HEK293 (cell line): Measurements from ENCODE around the gene ALOX12B.

Experiments
- CTCF ChIA-PET: fragments of 350-600 bp; formaldehyde crosslinking; extraction: SDS; loops from one replicate; lab custom pipeline; 2021; ENCODE audit warnings: antibody characterized with exemption; lab: Yijun Ruan, JAX
- POLR2A ChIA-PET: fragments of 300-600 bp; formaldehyde crosslinking; extraction: SDS; loops from one replicate; lab custom pipeline; 2020; ENCODE audit warnings: antibody characterized with exemption, inconsistent platforms; lab: Yijun Ruan, JAX
- H3K27ac ChIP-seq: fragments of 200-500 bp; sonication (Bioruptor generic); 2 replicates; pipeline ENCODE4 v1.5.1; 2014; ENCODE audit warnings: low read depth, low read length, control low read depth, inconsistent platforms; ENCODE audit errors: extremely low read depth
- H3K36me3 ChIP-seq, 2 experiments: fragments of 200-500 bp in 1 of 2; sonication (Bioruptor generic) in 1 of 2; 1 replicate in 1 of 2; 2 replicates in 1 of 2; pipeline ENCODE4 v1.5.1; 2014 to 2017; ENCODE audit warnings: inconsistent platforms in 2 of 2, low read length in 2 of 2; ENCODE audit not compliant: control insufficient read depth in 2 of 2, insufficient read depth in 1 of 2
- H3K4me1 ChIP-seq: fragments of 200-500 bp; sonication (Bioruptor generic); 2 replicates; pipeline ENCODE4 v1.5.1; 2014; ENCODE audit warnings: mild to moderate bottlenecking, low read length, inconsistent platforms; ENCODE audit not compliant: control insufficient read depth, insufficient read depth
- H3K4me3 ChIP-seq: 2 replicates; pipeline ENCODE4 v1.5.1; 2011; ENCODE audit warnings: low read depth, mild to moderate bottlenecking, control low read depth, low read length, moderate library complexity
- H3K9me3 ChIP-seq: fragments of 200-500 bp; sonication (Bioruptor generic); 2 replicates; pipeline ENCODE4 v1.5.1; 2014; ENCODE audit warnings: low read depth, low read length, inconsistent platforms; ENCODE audit not compliant: control insufficient read depth, insufficient read depth
- GLIS2 ChIP-seq: fragments of 450-650 bp; formaldehyde crosslinking; IDR thresholded peaks from 2 replicates; pipeline ENCODE4 v1.5.1; 2016; ENCODE audit warnings: missing biosample characterization, missing genetic modification characterization
- MZF1 ChIP-seq: fragments of 450-650 bp; formaldehyde crosslinking; IDR thresholded peaks from 2 replicates; pipeline ENCODE4 v1.5.1; 2017; ENCODE audit warnings: missing biosample characterization, missing genetic modification characterization, borderline replicate concordance
- OSR2 ChIP-seq: fragments of 450-650 bp; formaldehyde crosslinking; IDR thresholded peaks from 2 replicates; pipeline ENCODE4 v1.5.1; 2016; ENCODE audit warnings: missing biosample characterization, missing genetic modification characterization
- SALL2 ChIP-seq: fragments of 450-650 bp; formaldehyde crosslinking; IDR thresholded peaks from 2 replicates; pipeline ENCODE4 v1.5.0; 2017; ENCODE audit warnings: missing biosample characterization, mild to moderate bottlenecking, missing genetic modification characterization, borderline replicate concordance
- ZBTB48 ChIP-seq: fragments of 450-650 bp; formaldehyde crosslinking; IDR thresholded peaks from 2 replicates; pipeline ENCODE4 v1.5.1; 2016; ENCODE audit warnings: missing biosample characterization, missing genetic modification characterization
- ZBTB7A ChIP-seq: fragments of 450-650 bp; formaldehyde crosslinking; IDR thresholded peaks from 2 replicates; pipeline ENCODE4 v1.5.1; 2016; ENCODE audit warnings: low read depth, missing biosample characterization, missing genetic modification characterization
- ZFHX2 ChIP-seq: fragments of 450-650 bp; formaldehyde crosslinking; conservative IDR thresholded peaks from 2 replicates; pipeline ENCODE4 v1.5.1; 2016; ENCODE audit warnings: missing biosample characterization, missing genetic modification characterization
- ZFP3 ChIP-seq: fragments of 450-650 bp; formaldehyde crosslinking; IDR thresholded peaks from 2 replicates; pipeline ENCODE4 v1.5.1; 2016; ENCODE audit warnings: low read depth, missing biosample characterization, missing genetic modification characterization
- ZFP37 ChIP-seq: fragments of 450-650 bp; formaldehyde crosslinking; IDR thresholded peaks from 2 replicates; pipeline ENCODE4 v1.5.1; 2016; ENCODE audit warnings: missing biosample characterization, missing genetic modification characterization
- ZNF302 ChIP-seq: fragments of 450-650 bp; formaldehyde crosslinking; IDR thresholded peaks from 2 replicates; pipeline ENCODE4 v1.5.1; 2016; ENCODE audit warnings: missing biosample characterization, missing genetic modification characterization, low read depth
- ZNF514 ChIP-seq: fragments of 450-650 bp; formaldehyde crosslinking; IDR thresholded peaks from 2 replicates; pipeline ENCODE4 v1.5.1; 2016; ENCODE audit warnings: missing biosample characterization, missing genetic modification characterization
- ZNF548 ChIP-seq: fragments of 450-650 bp; formaldehyde crosslinking; IDR thresholded peaks from 2 replicates; pipeline ENCODE4 v1.5.1; 2016; ENCODE audit warnings: missing biosample characterization, missing genetic modification characterization
- ZNF658 ChIP-seq: fragments of 450-650 bp; formaldehyde crosslinking; IDR thresholded peaks from 2 replicates; pipeline ENCODE4; 2016; ENCODE audit warnings: missing biosample characterization, missing genetic modification characterization
- TF ChIP-seq, protein P1 (sequence below): fragments of 450-650 bp; formaldehyde crosslinking; IDR thresholded peaks from 2 replicates; pipeline ENCODE4 v1.5.1; 2016; ENCODE audit warnings: missing biosample characterization, missing genetic modification characterization
- TF ChIP-seq, protein P2 (sequence below): fragments of 450-650 bp; formaldehyde crosslinking; IDR thresholded peaks from 2 replicates; pipeline ENCODE4 v1.5.1; 2016; ENCODE audit warnings: missing biosample characterization, missing genetic modification characterization
- TF ChIP-seq, protein P3 (sequence below): fragments of 450-650 bp; formaldehyde crosslinking; IDR thresholded peaks from 2 replicates; pipeline ENCODE4 v1.5.1; 2016; ENCODE audit warnings: missing biosample characterization, missing genetic modification characterization, borderline replicate concordance
- TF ChIP-seq, protein P4 (sequence below): fragments of 450-650 bp; formaldehyde crosslinking; IDR thresholded peaks from 2 replicates; pipeline ENCODE4 v1.5.1; 2017; ENCODE audit warnings: missing biosample characterization, mild to moderate bottlenecking, missing genetic modification characterization, moderate library complexity
- TF ChIP-seq, protein P5 (sequence below): fragments of 450-650 bp; formaldehyde crosslinking; IDR thresholded peaks from 2 replicates; pipeline ENCODE4 v1.5.1; 2016; ENCODE audit warnings: missing biosample characterization, missing genetic modification characterization

The ALOX12B gene

DNA sequence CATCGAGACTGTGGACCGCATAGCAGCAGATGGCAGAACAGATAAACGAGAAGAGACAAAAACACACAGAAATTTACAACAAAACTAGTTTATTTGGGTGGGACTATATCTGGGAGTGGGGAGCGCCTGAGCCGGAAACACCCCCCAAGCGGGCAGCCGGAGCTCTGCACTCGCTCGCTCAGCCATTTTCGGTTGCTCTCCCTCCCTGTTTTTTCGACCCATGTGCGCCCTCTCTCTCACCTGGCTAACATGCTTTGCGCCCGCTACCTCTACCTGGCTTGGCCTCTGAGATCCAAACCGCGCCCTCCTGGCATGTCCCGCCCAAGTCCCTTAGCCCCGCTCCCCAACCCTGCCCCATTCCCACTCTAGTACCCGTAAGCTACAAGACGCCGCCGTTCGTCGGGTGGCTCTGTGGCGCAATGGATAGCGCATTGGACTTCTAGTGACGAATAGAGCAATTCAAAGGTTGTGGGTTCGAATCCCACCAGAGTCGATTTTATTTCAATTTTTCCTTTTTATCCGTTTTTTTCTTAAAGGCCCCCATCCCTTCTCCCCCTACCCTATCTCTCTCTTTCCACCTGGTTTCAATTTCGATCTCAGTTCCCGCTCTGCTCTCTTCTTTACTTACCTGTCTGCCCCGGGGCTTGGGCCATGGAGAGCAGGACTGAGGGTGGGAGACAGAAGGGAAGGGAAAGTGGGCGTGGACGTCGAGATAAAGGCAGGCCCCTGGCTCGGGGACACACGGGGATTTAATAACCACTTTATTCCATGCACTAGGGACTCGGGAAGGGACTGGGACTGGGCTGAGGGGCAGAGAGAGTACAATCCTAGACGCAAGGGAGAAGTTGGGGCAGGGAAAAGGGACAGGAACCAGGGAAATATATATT lies 33.2 kb upstream of the ALOX12B start (continued):
- no peak for TF ChIP-seq ZNF548 (tag by site-specific recombination)
- no peak for TF ChIP-seq SALL2
- peak; percentile 90 for TF ChIP-seq MZF1 (tag by site-specific recombination)
- TF ChIP-seq ZFP37, result peak; percentile 35

DNA sequence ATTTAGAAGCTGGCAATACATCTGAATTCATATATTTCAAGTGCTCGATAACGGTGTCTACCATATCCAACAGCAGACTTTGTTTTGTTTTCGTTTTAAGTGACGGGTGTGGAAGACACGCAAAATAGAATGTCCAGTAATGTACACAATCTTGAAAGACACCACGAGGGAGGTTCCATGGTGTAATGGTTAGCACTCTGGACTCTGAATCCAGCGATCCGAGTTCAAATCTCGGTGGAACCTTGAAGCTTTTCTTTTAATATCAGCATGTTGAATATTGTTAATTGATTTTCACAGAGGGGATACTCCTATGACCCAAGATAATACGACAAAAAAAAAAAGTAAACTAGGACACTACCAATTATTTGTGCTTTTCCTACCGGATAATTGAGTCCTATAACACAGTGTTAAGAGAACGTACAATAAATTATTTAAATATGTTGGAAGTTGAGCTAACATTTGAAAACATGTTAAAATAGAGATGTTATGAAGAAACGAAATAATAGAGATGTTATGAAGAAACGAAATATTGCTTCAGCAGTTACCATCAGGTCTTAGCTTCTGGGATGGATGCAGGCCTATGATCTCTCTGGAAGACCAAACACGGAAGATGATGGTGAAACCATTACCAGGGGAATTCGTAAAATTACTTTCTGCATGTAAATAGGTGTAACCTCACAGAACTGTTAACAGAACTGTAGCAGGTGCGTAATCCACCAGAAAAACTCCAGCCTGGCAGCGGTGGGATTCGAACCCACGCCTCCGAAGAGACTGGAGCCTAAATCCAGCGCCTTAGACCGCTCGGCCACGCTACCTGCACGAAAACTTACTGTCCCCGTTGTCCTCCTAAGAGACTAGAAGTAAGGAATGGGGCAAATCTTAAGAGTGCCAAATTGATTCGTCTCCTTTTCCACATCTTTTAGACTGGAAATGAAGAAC lies 32.3 kb upstream of the ALOX12B start:
- H3K9me3 ChIP-seq, result no peaks in the 10 kb centered on the region
- H3K4me3 ChIP-seq, result peak overlapping the region; percentile 70
- ChIA-PET CTCF (interaction anchor here (0.5 to 3.5 kb wide), 55 partner anchors 10 to 662 kb away, joined by 3 to 81 read pairs (median 5); partner anchors contain the start of genes ALOX12B, AURKB and CTC1), POLR2A (interaction anchor here (0.6 to 3.5 kb wide), 19 partner anchors 9 to 790 kb away, joined by 3 to 32 read pairs (median 7); partner anchors contain the start of genes AURKB, BORCS6, CTC1 and PFAS)
- H3K4me1 ChIP-seq, result peaks cover 7% of the 10 kb centered on the region
- no peaks in the 10 kb centered on the region for H3K36me3 ChIP-seq
- H3K27ac ChIP-seq, result peak overlapping the region; percentile 35; the same call in 1 of the 2 replicates
- TF ChIP-seq, protein P1, sequence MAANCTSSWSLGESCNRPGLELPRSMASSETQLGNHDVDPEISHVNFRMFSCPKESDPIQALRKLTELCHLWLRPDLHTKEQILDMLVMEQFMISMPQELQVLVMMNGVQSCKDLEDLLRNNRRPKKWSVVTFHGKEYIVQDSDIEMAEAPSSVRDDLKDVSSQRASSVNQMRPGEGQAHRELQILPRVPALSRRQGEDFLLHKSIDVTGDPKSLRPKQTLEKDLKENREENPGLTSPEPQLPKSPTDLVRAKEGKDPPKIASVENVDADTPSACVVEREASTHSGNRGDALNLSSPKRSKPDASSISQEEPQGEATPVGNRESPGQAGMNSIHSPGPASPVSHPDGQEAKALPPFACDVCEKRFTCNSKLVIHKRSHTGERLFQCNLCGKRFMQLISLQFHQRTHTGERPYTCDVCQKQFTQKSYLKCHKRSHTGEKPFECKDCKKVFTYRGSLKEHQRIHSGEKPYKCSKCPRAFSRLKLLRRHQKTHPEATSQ (tag by site-specific recombination), result no peak
- TF ChIP-seq OSR2 (tag by site-specific recombination), result 0 out of 2 replicates have a peak, but pooled peaks have one; percentile 7
- no peak for TF ChIP-seq ZNF658 (tag by site-specific recombination)
- TF ChIP-seq ZFHX2 (tag by site-specific recombination), result no peak
- TF ChIP-seq, protein P2, sequence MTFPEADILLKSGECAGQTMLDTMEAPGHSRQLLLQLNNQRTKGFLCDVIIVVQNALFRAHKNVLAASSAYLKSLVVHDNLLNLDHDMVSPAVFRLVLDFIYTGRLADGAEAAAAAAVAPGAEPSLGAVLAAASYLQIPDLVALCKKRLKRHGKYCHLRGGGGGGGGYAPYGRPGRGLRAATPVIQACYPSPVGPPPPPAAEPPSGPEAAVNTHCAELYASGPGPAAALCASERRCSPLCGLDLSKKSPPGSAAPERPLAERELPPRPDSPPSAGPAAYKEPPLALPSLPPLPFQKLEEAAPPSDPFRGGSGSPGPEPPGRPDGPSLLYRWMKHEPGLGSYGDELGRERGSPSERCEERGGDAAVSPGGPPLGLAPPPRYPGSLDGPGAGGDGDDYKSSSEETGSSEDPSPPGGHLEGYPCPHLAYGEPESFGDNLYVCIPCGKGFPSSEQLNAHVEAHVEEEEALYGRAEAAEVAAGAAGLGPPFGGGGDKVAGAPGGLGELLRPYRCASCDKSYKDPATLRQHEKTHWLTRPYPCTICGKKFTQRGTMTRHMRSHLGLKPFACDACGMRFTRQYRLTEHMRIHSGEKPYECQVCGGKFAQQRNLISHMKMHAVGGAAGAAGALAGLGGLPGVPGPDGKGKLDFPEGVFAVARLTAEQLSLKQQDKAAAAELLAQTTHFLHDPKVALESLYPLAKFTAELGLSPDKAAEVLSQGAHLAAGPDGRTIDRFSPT (tag by site-specific recombination), result no peak
- TF ChIP-seq GLIS2 (tag by site-specific recombination), result no peak
- TF ChIP-seq, protein P3, sequence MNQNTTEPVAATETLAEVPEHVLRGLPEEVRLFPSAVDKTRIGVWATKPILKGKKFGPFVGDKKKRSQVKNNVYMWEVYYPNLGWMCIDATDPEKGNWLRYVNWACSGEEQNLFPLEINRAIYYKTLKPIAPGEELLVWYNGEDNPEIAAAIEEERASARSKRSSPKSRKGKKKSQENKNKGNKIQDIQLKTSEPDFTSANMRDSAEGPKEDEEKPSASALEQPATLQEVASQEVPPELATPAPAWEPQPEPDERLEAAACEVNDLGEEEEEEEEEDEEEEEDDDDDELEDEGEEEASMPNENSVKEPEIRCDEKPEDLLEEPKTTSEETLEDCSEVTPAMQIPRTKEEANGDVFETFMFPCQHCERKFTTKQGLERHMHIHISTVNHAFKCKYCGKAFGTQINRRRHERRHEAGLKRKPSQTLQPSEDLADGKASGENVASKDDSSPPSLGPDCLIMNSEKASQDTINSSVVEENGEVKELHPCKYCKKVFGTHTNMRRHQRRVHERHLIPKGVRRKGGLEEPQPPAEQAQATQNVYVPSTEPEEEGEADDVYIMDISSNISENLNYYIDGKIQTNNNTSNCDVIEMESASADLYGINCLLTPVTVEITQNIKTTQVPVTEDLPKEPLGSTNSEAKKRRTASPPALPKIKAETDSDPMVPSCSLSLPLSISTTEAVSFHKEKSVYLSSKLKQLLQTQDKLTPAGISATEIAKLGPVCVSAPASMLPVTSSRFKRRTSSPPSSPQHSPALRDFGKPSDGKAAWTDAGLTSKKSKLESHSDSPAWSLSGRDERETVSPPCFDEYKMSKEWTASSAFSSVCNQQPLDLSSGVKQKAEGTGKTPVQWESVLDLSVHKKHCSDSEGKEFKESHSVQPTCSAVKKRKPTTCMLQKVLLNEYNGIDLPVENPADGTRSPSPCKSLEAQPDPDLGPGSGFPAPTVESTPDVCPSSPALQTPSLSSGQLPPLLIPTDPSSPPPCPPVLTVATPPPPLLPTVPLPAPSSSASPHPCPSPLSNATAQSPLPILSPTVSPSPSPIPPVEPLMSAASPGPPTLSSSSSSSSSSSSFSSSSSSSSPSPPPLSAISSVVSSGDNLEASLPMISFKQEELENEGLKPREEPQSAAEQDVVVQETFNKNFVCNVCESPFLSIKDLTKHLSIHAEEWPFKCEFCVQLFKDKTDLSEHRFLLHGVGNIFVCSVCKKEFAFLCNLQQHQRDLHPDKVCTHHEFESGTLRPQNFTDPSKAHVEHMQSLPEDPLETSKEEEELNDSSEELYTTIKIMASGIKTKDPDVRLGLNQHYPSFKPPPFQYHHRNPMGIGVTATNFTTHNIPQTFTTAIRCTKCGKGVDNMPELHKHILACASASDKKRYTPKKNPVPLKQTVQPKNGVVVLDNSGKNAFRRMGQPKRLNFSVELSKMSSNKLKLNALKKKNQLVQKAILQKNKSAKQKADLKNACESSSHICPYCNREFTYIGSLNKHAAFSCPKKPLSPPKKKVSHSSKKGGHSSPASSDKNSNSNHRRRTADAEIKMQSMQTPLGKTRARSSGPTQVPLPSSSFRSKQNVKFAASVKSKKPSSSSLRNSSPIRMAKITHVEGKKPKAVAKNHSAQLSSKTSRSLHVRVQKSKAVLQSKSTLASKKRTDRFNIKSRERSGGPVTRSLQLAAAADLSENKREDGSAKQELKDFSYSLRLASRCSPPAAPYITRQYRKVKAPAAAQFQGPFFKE (tag by site-specific recombination), result no peak
- TF ChIP-seq, protein P4, sequence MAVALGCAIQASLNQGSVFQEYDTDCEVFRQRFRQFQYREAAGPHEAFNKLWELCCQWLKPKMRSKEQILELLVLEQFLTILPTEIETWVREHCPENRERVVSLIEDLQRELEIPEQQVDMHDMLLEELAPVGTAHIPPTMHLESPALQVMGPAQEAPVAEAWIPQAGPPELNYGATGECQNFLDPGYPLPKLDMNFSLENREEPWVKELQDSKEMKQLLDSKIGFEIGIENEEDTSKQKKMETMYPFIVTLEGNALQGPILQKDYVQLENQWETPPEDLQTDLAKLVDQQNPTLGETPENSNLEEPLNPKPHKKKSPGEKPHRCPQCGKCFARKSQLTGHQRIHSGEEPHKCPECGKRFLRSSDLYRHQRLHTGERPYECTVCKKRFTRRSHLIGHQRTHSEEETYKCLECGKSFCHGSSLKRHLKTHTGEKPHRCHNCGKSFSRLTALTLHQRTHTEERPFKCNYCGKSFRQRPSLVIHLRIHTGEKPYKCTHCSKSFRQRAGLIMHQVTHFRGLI (tag by site-specific recombination), result no peak; the same call in 1 of the 2 replicates
- TF ChIP-seq ZFP3 (tag by site-specific recombination), result no peak; the same call in 1 of the 2 replicates
- TF ChIP-seq ZNF302 (tag by site-specific recombination), result no peak
- TF ChIP-seq ZBTB7A (tag by site-specific recombination), result 0 out of 2 replicates have a peak, but pooled peaks have one; percentile 15
- peak; percentile 18; the same call in 1 of the 2 replicates for TF ChIP-seq ZBTB48 (tag by site-specific recombination)
- TF ChIP-seq, protein P5, sequence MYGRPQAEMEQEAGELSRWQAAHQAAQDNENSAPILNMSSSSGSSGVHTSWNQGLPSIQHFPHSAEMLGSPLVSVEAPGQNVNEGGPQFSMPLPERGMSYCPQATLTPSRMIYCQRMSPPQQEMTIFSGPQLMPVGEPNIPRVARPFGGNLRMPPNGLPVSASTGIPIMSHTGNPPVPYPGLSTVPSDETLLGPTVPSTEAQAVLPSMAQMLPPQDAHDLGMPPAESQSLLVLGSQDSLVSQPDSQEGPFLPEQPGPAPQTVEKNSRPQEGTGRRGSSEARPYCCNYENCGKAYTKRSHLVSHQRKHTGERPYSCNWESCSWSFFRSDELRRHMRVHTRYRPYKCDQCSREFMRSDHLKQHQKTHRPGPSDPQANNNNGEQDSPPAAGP, result peak; percentile 39
- TF ChIP-seq ZNF514 (tag by site-specific recombination), result no peak
